NCI-H128 (cell line): ENCODE measurements around the gene WRAP53.

Experiments
- DNase-seq: peaks from one replicate; lab custom pipeline; 2025; ENCODE audit not compliant: unreplicated experiment; lab: John Stamatoyannopoulos, UW

Gene WRAP53

DNA sequence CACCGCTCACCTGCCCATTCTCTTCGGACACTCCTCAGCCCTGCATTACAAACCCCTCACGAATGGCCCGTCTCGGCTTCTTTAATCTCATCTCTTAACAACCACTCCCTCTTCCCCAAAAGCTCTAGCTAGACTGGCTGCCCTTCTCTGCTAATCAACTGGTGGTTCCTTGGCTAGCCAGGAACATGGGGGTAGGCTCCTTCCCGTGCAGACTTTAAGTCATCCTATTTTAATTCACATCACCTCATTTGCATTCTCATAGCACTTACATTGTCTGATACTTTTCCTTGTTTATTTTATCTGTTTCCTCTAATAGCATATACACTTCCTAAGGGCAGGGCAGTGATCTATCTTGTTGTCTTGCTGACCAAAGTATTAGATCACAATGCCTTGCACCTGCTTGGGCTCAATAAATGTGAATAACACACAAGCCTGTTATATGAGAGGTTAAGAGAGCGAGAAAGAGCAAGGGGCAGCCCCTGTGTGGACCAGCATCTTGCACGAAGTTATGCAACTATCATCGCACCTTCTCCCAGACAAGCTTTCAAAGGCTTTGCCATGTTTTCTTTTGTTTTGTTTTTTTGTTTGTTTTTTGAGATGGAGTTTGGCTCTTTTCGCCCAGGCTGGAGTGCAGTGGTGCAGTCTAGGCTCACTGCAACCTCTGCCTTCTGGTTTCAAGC, 10.7 kb upstream of the WRAP53 start:
- DNase-seq = no peak

DNA sequence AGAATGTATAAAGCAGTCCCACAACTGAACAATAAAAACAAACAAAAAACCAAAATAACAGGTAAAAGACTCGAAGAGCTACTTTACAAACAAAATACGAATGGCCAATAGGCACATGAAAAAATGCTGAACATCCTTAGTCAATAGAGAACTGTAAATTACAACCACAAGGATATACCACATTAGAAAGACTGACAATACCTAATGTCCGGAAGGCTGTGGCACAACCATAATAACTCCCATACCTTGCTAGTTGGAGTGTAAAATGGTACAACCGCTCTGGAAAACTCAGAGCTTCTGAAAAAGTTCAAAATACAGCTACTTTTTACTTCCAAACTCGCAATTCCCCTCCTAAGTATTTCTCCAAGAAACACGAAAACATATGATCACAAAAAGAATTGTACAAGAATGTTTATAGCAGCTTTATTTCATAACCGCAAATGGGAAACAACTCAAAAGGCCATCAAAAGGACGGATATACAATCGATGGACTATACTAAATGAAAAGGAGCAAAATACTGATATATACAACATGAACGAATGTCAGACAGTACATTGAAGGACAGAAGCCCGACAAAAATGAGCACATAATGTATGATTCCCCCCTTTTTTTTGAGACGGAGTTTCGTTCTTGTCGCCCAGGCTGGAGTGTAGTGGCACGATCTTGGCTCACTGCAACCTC, 3.3 kb upstream of the WRAP53 start:
- DNase-seq = no peak

DNA sequence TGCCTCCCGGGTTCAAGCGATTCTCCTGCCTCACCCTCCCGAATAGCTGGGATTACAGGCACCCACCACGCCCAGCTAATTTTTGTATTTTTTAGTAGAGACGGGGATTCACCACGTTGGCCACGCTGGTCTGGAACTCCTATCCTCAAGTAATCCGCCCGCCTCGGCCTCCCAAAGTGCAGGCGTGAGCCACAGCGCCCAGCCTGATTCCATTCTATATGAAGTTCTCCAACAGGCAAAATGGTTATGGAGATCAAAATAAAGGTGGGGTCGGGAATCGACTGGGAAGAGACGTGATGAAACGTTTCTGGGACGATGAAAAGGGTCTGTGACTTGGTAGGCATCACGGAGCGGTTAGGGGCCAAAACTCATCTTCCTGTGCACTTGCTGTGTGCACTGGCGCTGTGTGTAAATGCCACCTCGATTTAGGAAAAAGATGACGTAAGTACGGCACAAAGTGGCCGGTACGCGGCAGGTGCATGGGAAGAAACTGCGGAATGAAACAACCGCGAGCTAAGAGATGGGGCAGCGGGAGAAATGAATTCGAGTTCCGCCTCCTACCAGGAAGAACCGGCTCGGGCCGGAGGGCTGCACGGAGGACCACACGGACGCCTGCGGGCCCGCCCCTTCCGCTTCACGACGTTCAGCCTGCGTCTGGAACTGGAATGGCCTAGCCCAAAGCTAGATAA, 2.6 kb upstream of the WRAP53 start:
- DNase-seq = peak; percentile 83

DNA sequence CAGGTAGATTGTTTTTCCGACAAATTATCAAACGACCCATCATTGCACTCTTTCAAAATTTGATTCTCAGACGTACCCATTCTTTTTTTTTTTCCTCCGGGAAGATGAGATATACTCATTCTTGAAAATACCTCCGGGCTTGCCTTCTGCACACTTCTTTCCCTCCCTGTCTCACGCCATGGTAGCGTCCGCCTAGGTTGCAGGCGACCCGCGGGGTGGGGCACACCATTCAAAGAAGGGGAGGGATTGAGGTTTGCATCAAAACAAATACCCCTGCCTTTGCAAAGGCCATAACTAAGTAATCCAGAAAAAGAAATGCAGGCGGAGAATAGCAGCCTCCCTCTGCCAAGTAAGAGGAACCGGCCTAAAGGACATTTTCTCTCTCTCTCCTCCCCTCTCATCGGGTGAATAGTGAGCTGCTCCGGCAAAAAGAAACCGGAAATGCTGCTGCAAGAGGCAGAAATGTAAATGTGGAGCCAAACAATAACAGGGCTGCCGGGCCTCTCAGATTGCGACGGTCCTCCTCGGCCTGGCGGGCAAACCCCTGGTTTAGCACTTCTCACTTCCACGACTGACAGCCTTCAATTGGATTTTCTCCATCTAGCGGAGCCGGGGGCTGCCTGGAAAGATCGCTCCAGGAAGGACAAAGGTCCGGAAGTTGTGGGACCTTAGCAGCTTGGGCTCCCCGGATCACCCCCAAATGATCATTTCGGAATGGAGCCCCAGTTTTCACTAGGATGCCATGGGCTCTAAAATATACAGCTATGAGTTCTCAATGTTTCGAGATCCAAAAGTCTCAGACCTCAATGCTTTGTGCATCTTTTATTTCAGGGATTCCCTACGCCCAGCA, 1.8 kb upstream of the WRAP53 start:
- peak; percentile 82 for DNase-seq

DNA sequence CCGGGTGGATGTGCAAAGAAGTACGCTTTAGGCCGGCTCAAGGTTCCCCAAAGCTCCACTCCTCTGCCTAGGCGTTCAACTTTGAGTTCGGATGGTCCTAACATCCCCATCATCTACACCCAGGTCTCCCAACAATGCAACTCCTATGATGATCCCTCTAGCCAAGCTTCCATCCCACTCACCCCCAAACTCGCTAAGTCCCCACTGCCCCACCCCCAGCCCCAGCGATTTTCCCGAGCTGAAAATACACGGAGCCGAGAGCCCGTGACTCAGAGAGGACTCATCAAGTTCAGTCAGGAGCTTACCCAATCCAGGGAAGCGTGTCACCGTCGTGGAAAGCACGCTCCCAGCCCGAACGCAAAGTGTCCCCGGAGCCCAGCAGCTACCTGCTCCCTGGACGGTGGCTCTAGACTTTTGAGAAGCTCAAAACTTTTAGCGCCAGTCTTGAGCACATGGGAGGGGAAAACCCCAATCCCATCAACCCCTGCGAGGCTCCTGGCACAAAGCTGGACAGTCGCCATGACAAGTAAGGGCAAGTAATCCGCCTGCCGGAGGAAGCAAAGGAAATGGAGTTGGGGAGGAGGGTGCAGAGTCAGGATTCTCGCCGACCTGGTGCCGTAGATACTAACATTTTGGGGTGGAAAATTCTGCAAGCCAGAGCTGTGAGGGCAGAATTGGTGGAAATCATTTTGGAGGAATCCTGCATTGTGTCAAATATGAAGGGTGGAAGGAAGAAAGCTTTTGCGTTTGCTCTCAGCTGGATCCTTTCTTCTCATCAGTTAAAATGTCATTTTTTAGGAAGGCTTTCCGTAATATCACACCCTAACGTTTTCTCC, 987 bp upstream of the WRAP53 start, which contains the start of gene TP53:
TSS of gene TP53 (minus strand) at position 419 of the 836 bp plus-strand sequence. CDS start 10,896 bp downstream, outside the sequence.
- peak; percentile 47 for DNase-seq

DNA sequence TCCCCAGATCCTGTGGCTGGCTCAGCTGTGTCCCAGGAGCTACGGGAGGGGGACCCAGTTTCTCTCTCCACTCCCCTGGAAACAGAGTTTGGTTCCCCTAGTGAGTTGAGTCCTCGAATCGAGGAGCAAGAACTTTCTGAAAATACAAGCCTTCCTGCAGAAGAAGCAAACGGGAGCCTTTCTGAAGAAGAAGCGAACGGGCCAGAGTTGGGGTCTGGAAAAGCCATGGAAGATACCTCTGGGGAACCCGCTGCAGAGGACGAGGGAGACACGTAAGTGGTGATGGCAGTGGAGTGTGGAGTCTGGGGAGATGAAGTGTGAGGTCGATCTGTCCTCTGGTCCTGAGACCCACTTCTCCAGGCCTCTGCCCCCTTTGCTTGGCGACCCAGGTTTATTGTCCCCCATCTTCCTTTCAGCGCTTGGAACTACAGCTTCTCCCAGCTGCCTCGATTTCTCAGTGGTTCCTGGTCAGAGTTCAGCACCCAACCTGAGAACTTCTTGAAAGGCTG, 585 bp downstream of the WRAP53 start:
- no peak for DNase-seq

DNA sequence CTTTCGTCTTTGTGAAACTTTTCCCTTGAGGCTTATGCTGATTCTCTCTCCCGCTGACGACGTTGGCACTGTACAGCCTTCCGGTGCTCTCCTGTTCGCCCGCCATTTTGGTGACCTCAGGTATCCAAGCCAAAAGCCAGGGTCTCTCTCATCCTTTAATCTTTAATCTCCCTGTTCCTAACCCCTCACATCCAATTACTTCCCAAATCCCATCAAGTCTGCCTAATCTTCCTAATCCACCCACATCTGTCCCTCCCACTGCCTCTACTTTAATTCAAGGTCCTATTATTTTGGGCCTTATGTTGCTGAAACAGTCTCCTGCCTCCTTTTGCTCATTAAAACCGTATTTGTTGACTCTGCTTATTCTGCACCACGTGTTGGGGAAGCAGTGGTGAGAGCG, 7.3 kb downstream of the WRAP53 start:
- DNase-seq = no peak

DNA sequence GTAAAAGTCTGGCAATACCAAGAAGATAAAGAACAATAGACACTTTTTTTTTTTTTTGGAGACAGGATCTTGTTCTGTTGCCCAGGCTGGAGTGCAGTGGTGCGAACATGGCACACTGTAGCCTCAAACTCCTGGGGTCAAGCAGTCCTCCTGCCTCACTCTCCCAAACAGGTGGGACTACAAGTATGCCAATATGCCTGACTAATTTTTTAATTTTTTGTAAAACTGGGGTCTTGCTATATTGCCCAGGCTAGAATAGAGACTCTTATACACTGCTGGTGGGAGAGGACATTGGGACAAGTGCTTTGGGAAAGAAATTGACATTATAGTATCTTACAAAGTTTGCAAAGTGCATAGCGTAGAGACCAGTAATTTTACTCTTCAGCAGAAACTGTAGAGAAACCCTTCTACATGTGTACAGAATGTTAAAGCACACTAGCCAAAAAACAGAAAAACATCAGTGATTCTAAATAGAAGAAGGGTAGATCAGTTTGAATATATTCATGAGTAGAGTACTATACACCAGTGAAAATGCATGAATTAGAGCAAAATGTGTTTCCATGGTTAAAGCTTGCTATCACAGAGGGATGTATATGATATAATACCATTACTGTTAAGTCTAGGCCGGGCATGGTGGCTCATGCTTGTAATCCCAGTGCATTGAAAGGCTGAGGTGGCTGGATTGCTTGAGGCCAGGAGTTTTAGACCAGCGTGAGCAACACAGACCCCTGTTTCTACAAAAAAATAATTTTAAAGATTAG, 9.7 kb downstream of the WRAP53 start:
- no peak for DNase-seq

DNA sequence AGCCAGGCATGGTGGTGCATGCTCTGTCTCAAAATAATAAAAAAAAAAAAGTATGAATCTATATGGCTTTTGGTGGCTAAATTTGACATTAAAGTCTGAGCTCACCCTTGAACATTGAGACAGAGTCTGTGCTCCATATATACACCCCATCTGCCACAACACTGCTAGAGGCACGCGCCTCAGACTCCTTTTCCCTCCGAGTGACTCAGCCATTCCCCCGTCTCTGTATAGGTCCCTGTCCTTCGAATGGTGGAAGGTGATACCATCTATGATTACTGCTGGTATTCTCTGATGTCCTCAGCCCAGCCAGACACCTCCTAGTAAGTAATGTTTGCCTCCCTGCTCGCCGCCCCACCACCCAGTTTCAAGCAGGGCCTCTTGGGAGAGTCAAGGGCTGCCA, 12.2 kb downstream of the WRAP53 start:
- DNase-seq = no peak

DNA sequence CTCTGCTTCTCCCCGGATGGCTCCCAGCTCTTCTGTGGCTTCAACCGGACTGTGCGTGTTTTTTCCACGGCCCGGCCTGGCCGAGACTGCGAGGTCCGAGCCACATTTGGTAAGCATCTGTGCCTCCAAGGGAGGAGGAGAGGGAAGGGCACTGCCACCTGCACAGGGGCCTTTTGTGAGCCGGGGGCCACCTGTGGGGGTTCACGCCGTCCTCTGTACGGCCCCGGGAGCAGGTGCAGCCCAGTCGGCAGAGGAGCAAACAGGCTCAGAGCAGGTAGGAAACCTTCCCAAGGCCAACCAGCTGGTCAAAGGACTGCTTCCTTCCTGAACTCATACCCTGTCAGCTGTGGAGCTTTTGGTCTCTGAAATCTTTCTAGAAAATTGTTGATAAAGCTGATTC, 13.4 kb downstream of the WRAP53 start:
- DNase-seq = no peak

DNA sequence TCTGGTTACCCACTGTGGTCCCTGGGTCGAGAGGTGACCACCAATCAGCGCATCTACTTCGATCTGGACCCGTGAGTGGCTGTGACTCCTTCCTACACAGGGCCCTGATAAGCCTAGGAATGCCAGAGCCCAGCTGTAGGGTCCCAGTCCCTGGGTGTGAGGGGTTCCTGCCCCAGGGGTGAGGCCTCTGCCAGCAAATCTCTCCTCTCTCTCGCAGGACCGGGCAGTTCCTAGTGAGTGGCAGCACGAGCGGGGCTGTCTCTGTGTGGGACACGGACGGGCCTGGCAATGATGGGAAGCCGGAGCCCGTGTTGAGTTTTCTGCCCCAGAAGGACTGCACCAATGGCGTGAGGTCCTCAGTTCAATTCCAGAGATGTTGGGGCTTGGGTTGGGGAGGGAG, 14.5 kb downstream of the WRAP53 start:
- no peak for DNase-seq

DNA sequence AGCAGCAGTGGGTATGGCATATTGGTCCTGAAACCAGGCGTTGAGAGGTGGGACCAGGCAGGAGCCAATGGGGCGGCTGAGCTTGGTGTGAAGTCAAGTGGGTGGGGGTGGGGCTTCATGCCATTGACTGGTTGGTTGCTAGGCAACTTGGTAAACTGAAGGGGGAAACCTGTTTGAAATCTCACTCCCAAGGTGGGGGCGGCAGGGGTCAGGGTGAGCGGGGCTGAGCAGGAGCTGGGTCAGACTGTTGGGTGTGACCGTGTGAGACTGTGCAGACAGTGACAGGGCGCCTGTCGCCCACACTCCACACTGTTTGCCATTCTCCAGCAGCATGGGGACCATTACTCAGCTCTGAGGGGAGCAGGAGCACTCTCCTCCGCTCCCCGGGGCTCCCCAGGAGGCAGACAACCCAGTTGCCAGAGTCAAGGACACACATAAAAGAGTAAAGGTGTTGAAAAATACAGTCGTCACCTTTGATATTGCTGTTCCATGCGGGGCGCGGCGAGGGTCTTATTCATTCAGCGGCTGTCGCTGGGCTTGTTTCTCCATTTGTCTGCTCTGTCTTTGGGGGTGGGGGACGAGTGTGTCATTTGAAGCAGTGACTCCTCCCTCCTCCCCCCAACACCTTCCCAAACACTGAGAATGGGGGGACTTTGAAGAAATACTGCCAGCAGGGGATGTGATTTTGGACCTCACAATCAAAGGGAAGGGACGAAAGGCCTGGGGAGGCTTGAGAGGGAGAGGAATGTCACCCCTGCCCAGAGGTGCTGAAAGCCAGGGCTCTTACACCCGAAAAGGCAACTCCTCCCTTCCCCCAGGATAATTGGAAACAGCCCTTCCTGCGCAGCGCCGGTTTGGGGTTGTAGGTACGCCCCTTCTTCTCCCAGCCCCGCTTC, 15.6 kb downstream of the WRAP53 start:
- peak; percentile 44 for DNase-seq

DNA sequence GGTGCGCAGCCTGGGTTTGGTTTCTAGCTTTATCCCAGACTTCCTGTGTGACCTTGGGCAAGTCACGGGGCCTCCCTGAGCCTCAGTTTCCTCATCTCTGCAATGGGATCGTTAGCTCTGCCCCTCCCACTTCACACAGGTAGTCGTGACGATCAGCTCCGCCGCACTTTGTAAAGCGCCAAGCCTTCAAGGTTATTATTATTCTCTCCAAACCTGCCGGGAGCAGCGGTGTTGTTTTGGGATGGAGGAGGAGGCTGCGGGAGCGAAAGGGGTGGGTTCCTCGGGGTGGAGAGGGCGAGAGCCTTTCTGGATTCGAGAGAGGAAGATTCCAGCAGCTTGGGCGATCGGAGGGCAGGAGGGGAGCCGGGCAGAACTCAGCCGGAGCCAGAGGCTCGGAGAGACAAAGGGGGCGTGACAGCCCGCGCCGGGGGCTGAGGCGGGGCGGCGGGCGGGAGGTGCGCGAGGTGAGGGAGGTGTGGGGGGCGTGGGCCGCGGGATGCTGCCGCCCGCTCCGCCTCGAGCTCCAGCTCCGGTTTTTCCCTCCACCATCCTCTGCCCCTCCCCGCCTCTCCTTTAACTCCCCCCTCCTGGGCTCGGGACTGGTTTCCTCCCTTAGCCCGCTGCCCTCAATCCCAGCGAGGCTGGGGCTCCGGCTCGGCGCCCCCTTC, 16.5 kb downstream of the WRAP53 start, which contains the start of gene EFNB3:
TSS of gene EFNB3 (plus strand) at position 602 of the 668 bp plus-strand sequence. CDS start 397 bp downstream, outside the sequence.
- DNase-seq = peak; percentile 22

DNA sequence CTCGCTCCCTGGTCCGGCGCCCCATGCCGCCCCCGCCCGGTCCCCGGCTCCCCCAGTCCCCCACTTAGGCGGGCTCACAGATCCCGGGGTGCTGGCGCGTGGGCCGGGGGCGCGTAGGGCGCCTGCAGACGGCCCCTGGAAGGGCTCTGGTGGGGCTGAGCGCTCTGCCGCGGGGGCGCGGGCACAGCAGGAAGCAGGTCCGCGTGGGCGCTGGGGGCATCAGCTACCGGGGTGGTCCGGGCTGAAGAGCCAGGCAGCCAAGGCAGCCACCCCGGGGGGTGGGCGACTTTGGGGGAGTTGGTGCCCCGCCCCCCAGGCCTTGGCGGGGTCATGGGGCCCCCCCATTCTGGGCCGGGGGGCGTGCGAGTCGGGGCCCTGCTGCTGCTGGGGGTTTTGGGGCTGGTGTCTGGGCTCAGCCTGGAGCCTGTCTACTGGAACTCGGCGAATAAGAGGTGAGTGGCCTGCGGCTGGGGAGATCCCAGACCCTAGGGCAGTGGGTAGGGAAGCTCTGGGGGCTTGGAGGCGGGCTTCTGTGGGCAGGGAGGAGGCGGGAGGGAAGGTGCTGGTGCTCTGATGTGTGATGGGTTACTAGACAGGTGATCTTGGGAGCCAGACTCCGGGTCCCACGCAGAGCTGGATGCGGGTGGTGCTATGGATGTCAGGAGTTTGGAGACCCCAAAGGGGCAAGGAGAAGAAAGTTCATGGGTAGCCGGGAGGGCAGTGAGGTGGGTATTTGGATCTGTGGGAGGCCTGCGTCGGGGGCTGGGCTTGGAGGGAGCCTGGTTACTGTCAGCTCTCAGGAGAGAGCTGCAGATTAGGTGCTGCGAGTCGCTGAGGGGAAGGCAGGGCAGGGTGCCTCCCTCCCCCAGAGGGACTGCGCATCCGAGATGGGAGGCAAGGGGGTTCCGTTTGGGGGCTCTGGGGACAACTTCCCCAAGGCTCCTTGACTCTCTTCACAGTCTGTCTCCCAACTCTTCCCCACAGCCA, 17.3 kb downstream of the WRAP53 start:
- DNase-seq = no peak

DNA sequence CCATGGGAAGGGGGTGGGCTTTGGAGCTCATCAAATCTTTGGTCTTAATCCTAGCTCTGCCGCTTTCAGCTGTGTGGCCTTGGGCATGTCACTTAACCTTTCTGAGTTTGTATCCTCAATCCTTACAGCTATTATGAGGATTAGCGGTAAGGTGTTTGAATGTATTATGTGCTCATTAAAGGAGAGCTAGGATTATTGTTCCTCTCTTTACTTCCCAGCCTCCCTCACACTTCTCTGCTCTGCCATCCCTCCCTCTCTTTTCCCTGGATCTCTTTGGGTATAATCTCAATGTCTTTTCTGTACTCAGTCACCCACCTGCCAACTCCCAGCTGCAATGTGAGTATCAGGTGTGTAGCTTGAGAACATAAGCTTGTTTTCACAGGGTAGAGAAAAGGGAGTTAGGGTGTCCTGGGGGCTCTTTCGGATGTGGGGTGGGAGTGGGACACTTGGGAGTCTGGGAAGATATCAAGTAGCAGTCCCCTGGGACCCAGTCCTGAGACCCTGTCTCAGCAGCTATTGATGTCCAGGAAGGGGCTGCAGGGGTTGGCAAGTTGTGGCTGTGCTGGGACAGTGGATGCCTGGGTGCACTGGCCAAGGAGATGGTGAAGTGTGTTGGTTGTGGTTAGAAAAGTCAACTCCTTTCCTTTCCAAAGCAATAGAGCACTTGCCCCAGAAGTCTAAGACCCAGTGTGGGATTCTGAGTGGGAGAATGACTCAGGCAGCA, 18.5 kb downstream of the WRAP53 start:
- DNase-seq = no peak

DNA sequence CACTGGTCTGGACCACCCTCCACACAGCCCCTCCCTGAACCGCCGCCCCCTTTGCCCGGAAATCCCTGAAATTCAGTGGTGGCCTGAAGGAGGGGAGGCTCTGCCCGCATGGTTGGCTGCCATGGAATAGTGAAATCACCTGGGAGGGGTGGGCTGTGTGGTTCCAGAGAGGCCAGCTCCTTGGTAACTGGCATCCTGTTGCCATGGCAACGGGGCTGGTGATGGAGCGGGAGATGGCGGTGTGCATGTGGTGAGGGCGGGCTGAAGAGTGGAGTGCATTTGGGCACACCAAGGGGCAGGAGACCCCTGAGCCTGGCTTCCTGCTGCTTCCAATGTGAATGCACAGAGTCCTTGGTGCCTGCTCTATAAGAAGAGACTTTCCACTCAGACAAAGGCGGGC, 19.2 kb downstream of the WRAP53 start:
- no peak for DNase-seq
